Left cardiac atrium (tissue), 4 donors: ENCODE data around the gene MMP13. TPM values are rescaled to one million over a fixed set of nuclear protein-coding genes. Genes with fewer than 3 reads are reported as not detected.
"Not testable (repeated sequence)": the region's sequence is repeated elsewhere in the genome, so short reads cannot be mapped to it uniquely, and the experiment has no call there.

Experiments used
- ATAC-seq, 2 donors: fragments of 200-7000 bp; cut with Tn5 transposase; one replicate each; pipeline ENCODE4 v1.9.1; 2020; ENCODE audit warnings: mild to moderate bottlenecking in 2 of 2, moderate library complexity in 2 of 2
- DNase-seq: peaks from one replicate; pipeline ENCODE4 v3.0.0-alpha.2; 2020
- intact Hi-C, 2 donors: fragments of 100-400 bp; cut with DNase I; formaldehyde crosslinking; loops; one replicate each; pipeline versions ENCODE4 v1.14.1 to v1.15.1; 2022 to 2023
- total RNA-seq, 2 donors: library from RNA; stranded (reverse); fragmentation: NEBNext Ultra II Directional; extraction: Animal tissue kit (Norgen Biotek cat#: 25700); gene quantifications; one replicate each; pipeline ENCODE4 v1.2.1, GENCODE V29; 2021
- donor health status: DM: no; HTN: yes; CAD: no.
- donor health status: DM: no; HTN: yes; CAD: no; lungs with severe emphysema.
- donor health status: DM: yes; HTN: yes; CAD: no.
- donor health status: Dilated cardiomyopathy.

MMP13 gene
- total RNA-seq, 2 donors from 2014 or later, result not detected

GRCh38 chr11:102912482-102912830, 43.1 kb downstream of the MMP13 start:
- DNase-seq (no peak), ATAC-seq (no peak)
- intact Hi-C loops, result no loop called here

GRCh38 chr11:102911758-102912481, 43.6 kb downstream of the MMP13 start:
- DNase-seq (no peak), ATAC-seq (no peak)
- intact Hi-C loops, result no loop called here

DNA sequence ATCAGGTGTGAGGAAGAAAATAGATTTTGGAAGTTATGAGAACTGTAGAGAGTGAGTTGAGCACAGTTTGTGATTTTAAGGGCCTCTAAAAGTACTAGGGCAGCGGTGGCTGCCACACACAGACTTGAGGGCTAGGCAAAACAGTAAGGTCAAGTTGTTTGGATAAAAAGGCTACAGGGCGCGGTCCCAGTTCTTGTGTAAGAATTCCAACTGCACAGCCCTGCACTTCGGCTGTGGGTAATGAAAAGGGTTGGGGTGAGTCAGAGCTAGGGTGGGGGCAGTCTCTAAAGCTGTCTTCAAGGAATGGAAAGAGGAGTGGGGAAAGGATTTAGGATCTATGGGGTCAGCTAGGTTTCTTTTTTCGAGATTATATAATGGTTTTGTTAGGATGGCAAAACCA, 49.7 kb downstream of the MMP13 start:
- intact Hi-C loops, ATAC-seq, DNase-seq: not testable (repeated sequence)

DNA sequence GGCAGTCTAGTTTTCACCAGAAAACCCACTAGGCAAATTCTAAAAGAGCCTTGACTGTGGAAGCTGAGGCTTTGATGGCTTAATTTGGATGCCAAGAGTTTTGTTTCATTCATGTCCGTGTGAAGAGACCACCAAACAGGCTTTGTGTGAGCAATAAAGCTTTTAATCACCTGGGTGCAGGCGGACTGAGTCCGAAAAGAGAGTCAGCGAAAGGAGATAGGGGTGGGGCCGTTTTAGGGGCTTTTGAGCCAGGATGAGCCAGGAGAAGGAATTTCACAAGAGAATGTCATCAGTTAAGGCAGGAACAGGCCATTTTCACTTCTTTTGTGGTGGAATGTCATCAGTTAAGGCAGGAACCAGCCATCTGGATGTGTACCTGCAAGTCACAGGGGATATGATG, 51.6 kb downstream of the MMP13 start:
- ATAC-seq, DNase-seq, intact Hi-C loops: not testable (repeated sequence)

GRCh38 chr11:102900346-102900745, 55.2 kb downstream of the MMP13 start:
- no peak for DNase-seq
- no peak for ATAC-seq
- intact Hi-C loops, result no loop called here

Other genes starting within 250 kb of the MMP13 start
- gene MMP27, start 250.0 kb downstream of the MMP13 start, total RNA-seq, result not detected
- under 1 TPM in 1 of 2 donors, not detected in 1; 0.37 TPM for gene MMP8, start 230.8 kb downstream of the MMP13 start, total RNA-seq
- gene MMP10, start 175.1 kb downstream of the MMP13 start, total RNA-seq, result not detected
- gene MMP1, start 157.6 kb downstream of the MMP13 start, total RNA-seq, result under 1 TPM; 0.15 to 0.21 TPM
- gene MMP3, start 112.1 kb downstream of the MMP13 start, total RNA-seq, result not detected
- not detected for gene MMP12, start 80.8 kb downstream of the MMP13 start, total RNA-seq
- gene DCUN1D5, start 136.4 kb upstream of the MMP13 start, total RNA-seq, result 10 to 100 TPM; 18.5 to 25.4 TPM
- 1 to 10 TPM; 6.5 to 7.2 TPM for gene DYNC2H1, start 153.7 kb upstream of the MMP13 start, total RNA-seq